PC-3 (cell line): Measurements from ENCODE around the gene USH1C.

Experiments
- CTCF ChIP-seq: fragments of 300-600 bp; sonication (generic); conservative IDR thresholded peaks from 2 replicates; pipeline ENCODE4 v1.5.1; 2017; ENCODE audit warnings: antibody characterized with exemption, low read depth, mild to moderate bottlenecking, low read length
- EZH2phosphoT487 ChIP-seq: fragments of 300-600 bp; sonication (generic); IDR thresholded peaks from 2 replicates; pipeline ENCODE4 v1.6.1; 2018; ENCODE audit warnings: mild to moderate bottlenecking, antibody characterized with exemption, low read length, borderline replicate concordance

GRCh38 chr11:17558916-17559315, 14.7 kb upstream of the USH1C start:
- TF ChIP-seq EZH2phosphoT487 = no peak
- no peak for TF ChIP-seq CTCF
